NB4 (cell line): Measurements from ENCODE around the gene EPG5.
"Not testable (repeated sequence)": the region's sequence is repeated elsewhere in the genome, so short reads cannot be mapped to it uniquely, and the experiment has no call there.

ENCODE experiments used
- DNase-seq: peaks from one replicate; pipeline ENCODE4 v3.0.0; 2010; ENCODE audit warnings: low read depth
- H3K4me3 ChIP-seq: one replicate; pipeline ENCODE4 v1.5.1; 2011; ENCODE audit warnings: mild to moderate bottlenecking, low read depth, low read length, moderate library complexity
- CTCF ChIP-seq: IDR thresholded peaks from one replicate; pipeline ENCODE4 v1.5.1; 2012; ENCODE audit warnings: low read depth, low read length
- MAX ChIP-seq: IDR thresholded peaks from 2 replicates; pipeline ENCODE4 v1.6.1; 2011; ENCODE audit warnings: low read depth, low read length
- MYC ChIP-seq: IDR thresholded peaks from 2 replicates; pipeline ENCODE4 v1.6.1; 2011; ENCODE audit warnings: low read depth, low read length
- POLR2A ChIP-seq: IDR thresholded peaks from 2 replicates; pipeline ENCODE4 v1.6.1; 2011; ENCODE audit warnings: mild to moderate bottlenecking; ENCODE audit not compliant: insufficient read length; ENCODE audit errors: extremely low read depth

EPG5 gene

GRCh38 chr18:45830917-45831316, 136.2 kb downstream of the EPG5 start:
- no peak for TF ChIP-seq POLR2A
- TF ChIP-seq CTCF: no peak
- TF ChIP-seq MYC: no peak
- no peak for TF ChIP-seq MAX
- no peak for DNase-seq
- H3K4me3 ChIP-seq: no peak overlapping the region

GRCh38 chr18:45829855-45830254, 137.3 kb downstream of the EPG5 start:
- no peak for DNase-seq
- H3K4me3 ChIP-seq: no peak overlapping the region
- TF ChIP-seq MYC (no peak), POLR2A (no peak)

GRCh38 chr18:45828917-45829811, 138.0 kb downstream of the EPG5 start:
- no peak for TF ChIP-seq MYC
- H3K4me3 ChIP-seq: no peak overlapping the region
- DNase-seq: peak; percentile 20

GRCh38 chr18:45826716-45827115, 140.4 kb downstream of the EPG5 start:
- H3K4me3 ChIP-seq: not testable (repeated sequence)

GRCh38 chr18:45826084-45826483, 141.0 kb downstream of the EPG5 start:
- H3K4me3 ChIP-seq: no peak overlapping the region
- TF ChIP-seq MYC (no peak), CTCF (no peak), MAX (no peak), POLR2A (no peak)
- no peak for DNase-seq

More at GRCh38 chr18:45826716-45827115, 140.4 kb downstream of the EPG5 start:
- DNase-seq: not testable (repeated sequence)

- no peak for DNase-seq
- no peak for TF ChIP-seq POLR2A
- TF ChIP-seq CTCF: no peak
- no peak for TF ChIP-seq MAX
- TF ChIP-seq MYC: no peak
- no peak within 1 kb of the TSS for H3K4me3 ChIP-seq
These were observed 141.7 kb downstream of the EPG5 start, which contains the start of gene SIGLEC15 for GRCh38 chr18:45825258-45826044. TSS of gene SIGLEC15 (plus strand) at chr18:45825675. CDS start at chr18:45825729, 54 bp downstream.

- no peak overlapping the region for H3K4me3 ChIP-seq
- DNase-seq: no peak
- TF ChIP-seq CTCF (no peak), POLR2A (no peak), MYC (no peak), MAX (no peak)
These were observed 145.4 kb downstream of the EPG5 start for GRCh38 chr18:45821711-45822110.
